SK-N-MC (cell line): ENCODE measurements around the gene STAG1.

Source experiments
- EZH2 ChIP-seq: fragments of 200-600 bp; sonication (generic); IDR thresholded peaks from one replicate; pipeline ENCODE4 v1.6.1; 2017; ENCODE audit warnings: antibody characterized with exemption
- POLR2AphosphoS5 ChIP-seq: IDR thresholded peaks from 2 replicates; pipeline ENCODE4 v1.6.1; 2012; ENCODE audit warnings: mild to moderate bottlenecking, low read depth, low read length, borderline replicate concordance

- TF ChIP-seq POLR2AphosphoS5 (no peak), EZH2 (no peak)
Observed at GRCh38 chr3:136437043-136437442, 315.1 kb downstream of the STAG1 start.
